Duodenal mucosa (tissue), 2 donors: ENCODE measurements around the gene KRTAP10-2.

Experiments used
- H3K27ac ChIP-seq: one replicate; pipeline ENCODE4 v1.7.0; 2013; ENCODE audit warnings: low read depth, low read length
- H3K27me3 ChIP-seq, 2 donors: one replicate each; pipeline ENCODE4 v1.7.0; 2013; ENCODE audit warnings: low read length in 2 of 2, control low read depth in 1 of 2; ENCODE audit not compliant: insufficient read depth in 2 of 2, control insufficient read depth in 1 of 2
- H3K36me3 ChIP-seq, 2 donors: one replicate each; pipeline ENCODE4 v1.7.0; 2013; ENCODE audit warnings: low read length in 2 of 2, control low read depth in 1 of 2; ENCODE audit not compliant: insufficient read depth in 2 of 2, control insufficient read depth in 1 of 2
- H3K4me1 ChIP-seq, 2 donors: one replicate each; pipeline ENCODE4 v1.7.0; 2013; ENCODE audit warnings: low read length in 2 of 2, control low read depth in 1 of 2; ENCODE audit not compliant: insufficient read depth in 2 of 2, control insufficient read depth in 1 of 2
- H3K4me3 ChIP-seq, 2 donors: one replicate each; pipeline ENCODE4 v1.7.0; 2013; ENCODE audit warnings: low read length in 2 of 2, low read depth in 1 of 2
- H3K9ac ChIP-seq, 2 donors: one replicate each; pipeline ENCODE4 v1.7.0; 2013; ENCODE audit warnings: low read length in 2 of 2, low read depth in 1 of 2
- H3K9me3 ChIP-seq, 2 donors: one replicate each; pipeline ENCODE4 v1.7.0; 2013; ENCODE audit warnings: low read length in 2 of 2, control low read depth in 1 of 2; ENCODE audit not compliant: control insufficient read depth in 1 of 2

Gene KRTAP10-2

GRCh38 chr21:44517175-44517899, 34.0 kb downstream of the KRTAP10-2 start:
- Histone ChIP-seq H3K36me3 (no peaks in the 10 kb centered on the region), H3K4me3 (no peak overlapping the region), H3K9ac (no peak overlapping the region), H3K4me1 (no peaks in the 10 kb centered on the region), H3K27ac (no peak overlapping the region), H3K27me3 (no peaks in the 10 kb centered on the region), H3K9me3 (no peaks in the 10 kb centered on the region)

- Histone ChIP-seq H3K4me3 (no peak overlapping the region), H3K9me3 (no peaks in the 10 kb centered on the region), H3K9ac (no peak overlapping the region)
These were observed 34.5 kb downstream of the KRTAP10-2 start for GRCh38 chr21:44516828-44517174.

GRCh38 chr21:44516342-44516741, 35.0 kb downstream of the KRTAP10-2 start:
- Histone ChIP-seq H3K27me3 (no peaks in the 10 kb centered on the region), H3K36me3 (no peaks in the 10 kb centered on the region), H3K9ac (no peak overlapping the region), H3K4me3 (no peak overlapping the region), H3K9me3 (no peaks in the 10 kb centered on the region), H3K27ac (no peak overlapping the region), H3K4me1 (no peaks in the 10 kb centered on the region)

More at GRCh38 chr21:44516828-44517174, 34.5 kb downstream of the KRTAP10-2 start:
- H3K27ac ChIP-seq, result no peak overlapping the region
- H3K36me3 ChIP-seq, result no peaks in the 10 kb centered on the region
- H3K4me1 ChIP-seq, result no peaks in the 10 kb centered on the region
- no peaks in the 10 kb centered on the region for H3K27me3 ChIP-seq

- Histone ChIP-seq H3K4me3 (no peak overlapping the region), H3K36me3 (no peaks in the 10 kb centered on the region), H3K4me1 (peaks cover 5 to 7% of the 10 kb centered on the region in 2 donors), H3K27ac (no peak overlapping the region), H3K9me3 (no peaks in the 10 kb centered on the region), H3K27me3 (no peaks in the 10 kb centered on the region), H3K9ac (no peak overlapping the region)
These were observed 35.7 kb downstream of the KRTAP10-2 start for GRCh38 chr21:44515359-44516165.

GRCh38 chr21:44514746-44515358, 36.5 kb downstream of the KRTAP10-2 start:
- Histone ChIP-seq H3K36me3 (no peaks in the 10 kb centered on the region), H3K27ac (no peak overlapping the region), H3K9me3 (no peaks in the 10 kb centered on the region)

GRCh38 chr21:44514218-44514520, 37.1 kb downstream of the KRTAP10-2 start:
- no peaks in the 10 kb centered on the region for H3K27me3 ChIP-seq
- no peak overlapping the region for H3K27ac ChIP-seq
- H3K9me3 ChIP-seq, result no peaks in the 10 kb centered on the region
- no peak overlapping the region for H3K9ac ChIP-seq
- no peaks in the 10 kb centered on the region for H3K36me3 ChIP-seq
- H3K4me3 ChIP-seq, result no peak overlapping the region
- peaks cover 12 to 16% of the 10 kb centered on the region in 2 donors for H3K4me1 ChIP-seq

More at GRCh38 chr21:44514746-44515358, 36.5 kb downstream of the KRTAP10-2 start:
- Histone ChIP-seq H3K4me3 (no peak overlapping the region), H3K9ac (no peak overlapping the region), H3K4me1 (peaks cover 12 to 13% of the 10 kb centered on the region in 2 donors), H3K27me3 (no peaks in the 10 kb centered on the region)

- no peaks in the 10 kb centered on the region for H3K9me3 ChIP-seq
- no peak overlapping the region for H3K27ac ChIP-seq
- no peaks in the 10 kb centered on the region for H3K36me3 ChIP-seq
- no peak overlapping the region for H3K4me3 ChIP-seq
- peaks cover 0 to 2% of the 10 kb centered on the region in 2 donors for H3K27me3 ChIP-seq
- peaks cover 12 to 16% of the 10 kb centered on the region in 2 donors for H3K4me1 ChIP-seq
- H3K9ac ChIP-seq, result no peak overlapping the region
These were observed 37.7 kb downstream of the KRTAP10-2 start for GRCh38 chr21:44513389-44514217.

- peaks cover 12 to 16% of the 10 kb centered on the region in 2 donors for H3K4me1 ChIP-seq
- peaks cover 0 to 4% of the 10 kb centered on the region in 2 donors for H3K27me3 ChIP-seq
- no peak overlapping the region for H3K9ac ChIP-seq
- H3K9me3 ChIP-seq, result no peaks in the 10 kb centered on the region
- H3K36me3 ChIP-seq, result no peaks in the 10 kb centered on the region
- H3K4me3 ChIP-seq, result no peak overlapping the region
- no peak overlapping the region for H3K27ac ChIP-seq
These were observed 38.6 kb downstream of the KRTAP10-2 start for GRCh38 chr21:44512496-44513388.

GRCh38 chr21:44511938-44512275, 39.4 kb downstream of the KRTAP10-2 start:
- peaks cover 0 to 4% of the 10 kb centered on the region in 2 donors for H3K27me3 ChIP-seq
- H3K9ac ChIP-seq, result no peak overlapping the region
- no peaks in the 10 kb centered on the region for H3K9me3 ChIP-seq
- no peak overlapping the region for H3K27ac ChIP-seq
- no peak overlapping the region for H3K4me3 ChIP-seq
- no peaks in the 10 kb centered on the region for H3K36me3 ChIP-seq
- H3K4me1 ChIP-seq, result peaks cover 12 to 16% of the 10 kb centered on the region in 2 donors
